AML-193 (cell line): Measurements from ENCODE around the gene PRR20G.
"Not testable (repeated sequence)": the region's sequence is repeated elsewhere in the genome, so short reads cannot be mapped to it uniquely, and the experiment has no call there.

Experiments
- DNase-seq, 2 experiments: peaks; one replicate each; lab custom pipeline; 2025; lab: John Stamatoyannopoulos, UW

PRR20G gene

GRCh38 chr3:127299276-127299675 lies 11.4 kb upstream of the PRR20G start:
- DNase-seq: peak; percentile 50 to 55

GRCh38 chr3:127296959-127297358 lies 9.1 kb upstream of the PRR20G start:
- no peak for DNase-seq

- no peak for DNase-seq
These were observed 8.3 kb upstream of the PRR20G start for GRCh38 chr3:127296166-127296565.

GRCh38 chr3:127293650-127294049 lies 5.8 kb upstream of the PRR20G start:
- DNase-seq: not testable (repeated sequence)

GRCh38 chr3:127291611-127292010 lies 3.8 kb upstream of the PRR20G start:
- no peak for DNase-seq

- DNase-seq: no peak
These were observed 3.3 kb upstream of the PRR20G start for GRCh38 chr3:127291114-127291513.

- DNase-seq: no peak
These were observed 2.1 kb upstream of the PRR20G start for GRCh38 chr3:127289706-127290575.

- peak in 1 of 2 experiments; percentile 9 for DNase-seq
These were observed 1.3 kb upstream of the PRR20G start for GRCh38 chr3:127288921-127289705.

GRCh38 chr3:127288343-127288742 lies 497 bp upstream of the PRR20G start:
- no peak for DNase-seq

GRCh38 chr3:127286571-127287140 lies 1.2 kb downstream of the PRR20G start:
- DNase-seq: no peak

- no peak for DNase-seq
These were observed 3.6 kb downstream of the PRR20G start for GRCh38 chr3:127284258-127284657.

- DNase-seq: no peak
These were observed 10.3 kb downstream of the PRR20G start for GRCh38 chr3:127277561-127277960.

- DNase-seq: no peak
These were observed 10.9 kb downstream of the PRR20G start for GRCh38 chr3:127276995-127277394.

GRCh38 chr3:127276396-127276795 lies 11.4 kb downstream of the PRR20G start:
- no peak for DNase-seq

- no peak for DNase-seq
These were observed 12.5 kb downstream of the PRR20G start for GRCh38 chr3:127275287-127275781.

GRCh38 chr3:127274200-127274760 lies 13.6 kb downstream of the PRR20G start:
- DNase-seq: no peak

GRCh38 chr3:127273206-127273605 lies 14.6 kb downstream of the PRR20G start:
- no peak for DNase-seq

- DNase-seq: no peak
These were observed 21.7 kb downstream of the PRR20G start for GRCh38 chr3:127266186-127266585.

- no peak for DNase-seq
These were observed 22.3 kb downstream of the PRR20G start for GRCh38 chr3:127265581-127265981.

GRCh38 chr3:127264794-127265514 lies 22.9 kb downstream of the PRR20G start:
- DNase-seq: no peak

GRCh38 chr3:127264292-127264691 lies 23.6 kb downstream of the PRR20G start:
- DNase-seq: no peak
